Measurements from ENCODE around the gene NOL9.
"Not testable (repeated sequence)": the region's sequence is repeated elsewhere in the genome, so short reads cannot be mapped to it uniquely, and the experiment has no call there.

The NOL9 gene

DNA sequence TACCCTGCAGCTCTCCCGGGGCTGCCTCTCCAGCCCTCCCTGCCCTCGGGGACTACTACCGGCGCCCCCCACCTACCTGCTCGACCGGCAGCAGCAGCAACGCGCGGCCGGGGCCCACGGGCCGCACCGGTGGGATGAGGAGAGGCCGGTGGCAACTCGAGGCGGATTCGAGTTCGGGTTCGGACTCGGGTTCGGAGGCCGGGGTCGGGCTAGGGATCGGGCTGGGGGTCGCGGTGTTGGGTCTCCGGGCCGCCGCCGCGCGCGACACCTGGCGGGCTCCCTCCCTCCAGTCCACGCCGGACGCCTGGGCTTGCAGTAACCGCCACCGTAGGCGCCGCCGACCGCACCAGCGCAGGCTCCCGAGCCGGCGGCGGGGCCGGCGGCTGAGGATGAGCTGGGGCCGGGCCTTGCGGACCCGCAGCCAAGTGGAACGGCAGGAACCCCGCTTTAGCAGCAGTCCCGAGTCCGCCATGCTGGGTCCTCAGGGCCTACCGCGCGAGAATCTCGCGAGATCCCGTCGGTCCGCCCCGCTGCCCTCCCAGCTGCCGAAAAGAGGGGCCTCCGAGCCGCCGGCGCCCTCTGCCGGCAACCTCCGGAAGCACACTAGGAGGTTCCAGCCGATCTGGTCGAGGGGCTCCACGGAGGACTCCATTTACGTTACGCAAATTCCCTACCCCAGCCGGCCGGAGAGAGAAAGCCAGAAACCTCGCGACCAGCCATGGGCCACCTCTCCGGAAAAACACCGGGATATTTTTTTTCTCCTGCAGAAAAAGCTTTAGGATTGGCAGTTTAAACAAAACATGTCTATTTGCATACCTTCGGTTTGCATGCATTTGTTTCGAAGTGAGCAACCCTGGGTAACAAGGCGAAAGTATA, at the start of gene NOL9:
Gene NOL9, minus strand, starts transcription at position 483 of the 876 bp plus-strand sequence. Its CDS starts 11 bp downstream, at position 472.
- H3K27me3 ChIP-seq (ENCODE audit: control insufficient read depth in 2 of 2, insufficient read depth in 2 of 2, low read length in 2 of 2) = no peaks in the 10 kb centered on the region
- H3K36me3 ChIP-seq (ENCODE audit: control insufficient read depth in 2 of 2, insufficient read depth in 2 of 2, low read length in 2 of 2) = peaks cover 5 to 12% of the 10 kb centered on the region in 2 donors
- peaks cover 8 to 16% of the 10 kb centered on the region in 2 donors for H3K4me1 ChIP-seq (ENCODE audit: control insufficient read depth in 2 of 2, insufficient read depth in 2 of 2, low read length in 2 of 2)
- H3K4me3 ChIP-seq (ENCODE audit: low read length in 2 of 2) = peak within 1 kb of the TSS; percentile 88 to 91
- peak within 1 kb of the TSS in 1 of 2 donors; percentile 16 for H3K27ac ChIP-seq (ENCODE audit: low read depth in 2 of 2, low read length in 2 of 2)
- H3K9me3 ChIP-seq (ENCODE audit: control insufficient read depth in 2 of 2, low read length in 2 of 2) = no peaks in the 10 kb centered on the region
- peak within 1 kb of the TSS; percentile 79 to 87 for H3K9ac ChIP-seq (ENCODE audit: low read depth in 1 of 2, low read length in 2 of 2)

GRCh38 chr1:6603238-6603914, 49.1 kb upstream of the NOL9 start:
- Histone ChIP-seq H3K9ac (ENCODE audit: low read depth in 1 of 2, low read length in 2 of 2) (peak overlapping the region; percentile 91 to 92), H3K4me1 (ENCODE audit: control insufficient read depth in 2 of 2, insufficient read depth in 2 of 2, low read length in 2 of 2) (peaks cover 30 to 31% of the 10 kb centered on the region in 2 donors), H3K9me3 (ENCODE audit: control insufficient read depth in 2 of 2, low read length in 2 of 2) (no peaks in the 10 kb centered on the region), H3K27ac (ENCODE audit: low read depth in 2 of 2, low read length in 2 of 2) (peak overlapping the region; percentile 95 to 98), H3K4me3 (ENCODE audit: low read length in 2 of 2) (peak overlapping the region; percentile 81 to 89), H3K36me3 (ENCODE audit: control insufficient read depth in 2 of 2, insufficient read depth in 2 of 2, low read length in 2 of 2) (peaks cover 0 to 6% of the 10 kb centered on the region in 2 donors), H3K27me3 (ENCODE audit: control insufficient read depth in 2 of 2, insufficient read depth in 2 of 2, low read length in 2 of 2) (no peaks in the 10 kb centered on the region)

DNA sequence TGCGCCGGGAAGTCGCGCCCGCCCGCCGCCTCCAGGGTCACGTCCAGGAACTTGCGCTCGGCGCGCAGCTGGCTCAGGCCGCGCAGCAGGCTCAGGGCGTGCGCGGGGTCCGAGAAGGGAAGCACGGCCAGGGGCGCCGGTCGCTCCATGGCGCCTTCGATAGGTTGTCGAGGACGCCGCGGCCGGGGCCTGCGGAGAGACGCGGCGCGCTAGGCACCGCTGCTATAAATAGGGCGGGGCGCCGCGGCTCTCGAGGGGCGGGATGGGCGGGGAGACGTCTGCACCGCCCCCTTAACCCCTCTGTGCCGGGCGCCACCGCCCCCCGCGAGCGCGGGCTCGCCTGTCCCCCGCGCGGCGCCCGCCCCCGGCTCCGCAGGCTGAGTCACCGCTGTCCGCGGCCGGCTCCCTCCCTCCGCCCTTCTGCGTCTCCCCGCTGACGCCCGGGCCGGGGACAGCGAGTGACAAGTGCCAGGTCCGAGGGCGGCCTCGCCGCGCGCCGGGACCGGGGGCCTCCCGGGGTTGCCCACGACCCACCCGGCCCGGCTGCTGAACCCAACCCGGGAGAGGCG, 48.4 kb upstream of the NOL9 start, which contains the start of gene KLHL21:
Gene KLHL21, minus strand, starts transcription at position 201 of the 569 bp plus-strand sequence. Its CDS starts 52 bp downstream, at position 149.
- H3K4me3 ChIP-seq (ENCODE audit: low read length in 2 of 2) = peak within 1 kb of the TSS; percentile 81 to 89
- H3K4me1 ChIP-seq (ENCODE audit: control insufficient read depth in 2 of 2, insufficient read depth in 2 of 2, low read length in 2 of 2) = peaks cover 30 to 31% of the 10 kb centered on the region in 2 donors
- H3K27me3 ChIP-seq (ENCODE audit: control insufficient read depth in 2 of 2, insufficient read depth in 2 of 2, low read length in 2 of 2) = no peaks in the 10 kb centered on the region
- H3K36me3 ChIP-seq (ENCODE audit: control insufficient read depth in 2 of 2, insufficient read depth in 2 of 2, low read length in 2 of 2) = peaks cover 3 to 10% of the 10 kb centered on the region in 2 donors
- H3K27ac ChIP-seq (ENCODE audit: low read depth in 2 of 2, low read length in 2 of 2) = peak within 1 kb of the TSS; percentile 95 to 98
- H3K9me3 ChIP-seq (ENCODE audit: control insufficient read depth in 2 of 2, low read length in 2 of 2) = no peaks in the 10 kb centered on the region
- H3K9ac ChIP-seq (ENCODE audit: low read depth in 1 of 2, low read length in 2 of 2) = peak within 1 kb of the TSS; percentile 91 to 92

- H3K36me3 ChIP-seq (ENCODE audit: control insufficient read depth in 2 of 2, insufficient read depth in 2 of 2, low read length in 2 of 2) = peaks cover 8 to 16% of the 10 kb centered on the region in 2 donors
Measured at GRCh38 chr1:6601923-6602668, 47.8 kb upstream of the NOL9 start.

DNA sequence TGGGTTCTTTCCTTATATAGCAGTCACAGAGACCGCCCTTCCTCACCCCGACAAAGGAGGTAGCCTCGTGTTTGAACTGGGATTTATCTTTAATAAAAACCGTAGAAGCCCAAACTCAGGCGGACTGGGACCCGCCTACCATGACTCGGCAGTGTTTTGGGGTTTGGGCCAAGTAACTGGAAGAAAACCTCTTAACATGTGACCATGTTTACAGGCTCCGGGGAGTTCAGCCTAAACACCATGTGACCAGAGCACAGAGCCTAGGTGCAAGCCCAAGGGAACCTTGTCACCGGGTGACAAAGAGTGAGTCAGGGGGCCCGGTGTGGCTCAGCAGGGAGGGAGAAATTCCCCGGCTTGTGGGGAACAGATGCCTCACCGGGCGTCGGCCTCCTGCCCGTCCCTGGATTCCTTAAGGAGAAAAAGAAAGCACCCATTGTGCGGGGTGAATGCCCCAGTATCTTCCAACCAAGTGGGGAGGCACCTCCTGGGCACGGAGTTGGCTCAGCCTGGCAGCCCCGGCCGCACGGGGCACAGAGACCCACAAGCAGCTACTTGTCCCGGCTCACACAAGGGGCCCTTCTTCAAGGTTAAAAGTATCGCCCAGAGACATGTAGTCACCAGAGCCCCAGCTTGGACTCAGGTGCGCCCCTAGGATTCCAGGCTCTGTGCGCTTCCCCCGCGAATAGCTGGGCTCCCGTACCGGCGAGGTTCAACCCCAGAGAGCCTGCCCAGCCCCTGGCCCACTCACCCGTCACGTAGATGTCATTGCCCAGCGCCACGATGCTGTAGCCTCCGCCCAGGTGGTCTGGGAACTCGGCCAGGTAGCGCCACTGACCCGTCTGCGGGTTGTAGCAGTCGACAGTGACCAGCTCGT, 47.0 kb upstream of the NOL9 start:
- Histone ChIP-seq H3K4me1 (ENCODE audit: control insufficient read depth in 2 of 2, insufficient read depth in 2 of 2, low read length in 2 of 2) (peaks cover 30 to 34% of the 10 kb centered on the region in 2 donors), H3K36me3 (ENCODE audit: control insufficient read depth in 2 of 2, insufficient read depth in 2 of 2, low read length in 2 of 2) (peaks cover 15 to 24% of the 10 kb centered on the region in 2 donors), H3K4me3 (ENCODE audit: low read length in 2 of 2) (peak overlapping the region; percentile 81 to 89), H3K27me3 (ENCODE audit: control insufficient read depth in 2 of 2, insufficient read depth in 2 of 2, low read length in 2 of 2) (no peaks in the 10 kb centered on the region), H3K27ac (ENCODE audit: low read depth in 2 of 2, low read length in 2 of 2) (peak overlapping the region; percentile 95 to 98), H3K9ac (ENCODE audit: low read depth in 1 of 2, low read length in 2 of 2) (peak overlapping the region; percentile 80 to 91), H3K9me3 (ENCODE audit: control insufficient read depth in 2 of 2, low read length in 2 of 2) (no peaks in the 10 kb centered on the region)

More at GRCh38 chr1:6601923-6602668, 47.8 kb upstream of the NOL9 start:
- H3K4me1 ChIP-seq (ENCODE audit: control insufficient read depth in 2 of 2, insufficient read depth in 2 of 2, low read length in 2 of 2) = peaks cover 30 to 31% of the 10 kb centered on the region in 2 donors
- peak overlapping the region; percentile 81 to 89 for H3K4me3 ChIP-seq (ENCODE audit: low read length in 2 of 2)
- peak overlapping the region; percentile 80 to 91 for H3K9ac ChIP-seq (ENCODE audit: low read depth in 1 of 2, low read length in 2 of 2)
- H3K27me3 ChIP-seq (ENCODE audit: control insufficient read depth in 2 of 2, insufficient read depth in 2 of 2, low read length in 2 of 2) = no peaks in the 10 kb centered on the region
- H3K9me3 ChIP-seq (ENCODE audit: control insufficient read depth in 2 of 2, low read length in 2 of 2) = no peaks in the 10 kb centered on the region
- H3K27ac ChIP-seq (ENCODE audit: low read depth in 2 of 2, low read length in 2 of 2) = peak overlapping the region; percentile 95 to 98

DNA sequence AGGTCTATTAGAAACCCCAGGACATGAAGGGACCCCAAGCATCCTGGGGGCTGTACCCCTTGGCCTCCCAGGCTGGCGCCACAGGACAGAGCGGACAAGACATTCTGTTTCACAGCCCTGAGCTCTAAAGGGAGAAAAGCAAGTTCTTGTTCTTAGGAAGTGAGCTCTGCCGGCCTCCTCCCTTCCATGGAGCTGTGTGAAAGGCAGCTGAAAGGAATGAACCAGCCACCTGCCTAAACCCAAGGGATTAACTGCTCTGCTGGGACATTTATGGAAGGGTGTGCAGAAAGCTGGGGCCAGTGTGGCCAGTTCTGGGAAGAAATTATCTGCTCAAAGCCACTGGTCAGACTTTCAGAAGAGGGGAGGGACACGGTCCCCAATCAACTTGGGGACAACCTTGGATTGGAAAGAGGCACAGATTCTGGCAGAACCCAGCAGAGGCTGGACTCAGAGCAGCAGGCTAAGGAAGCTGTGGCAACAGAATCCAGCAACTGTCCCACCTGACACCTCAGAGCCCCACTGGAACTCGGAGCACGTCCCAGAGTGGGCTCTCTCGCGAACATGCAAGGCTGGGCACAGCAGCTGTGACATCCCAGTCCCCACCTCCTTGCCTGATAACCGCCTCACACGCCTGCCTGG, 46.2 kb upstream of the NOL9 start:
- no peaks in the 10 kb centered on the region for H3K27me3 ChIP-seq (ENCODE audit: control insufficient read depth in 2 of 2, insufficient read depth in 2 of 2, low read length in 2 of 2)
- H3K36me3 ChIP-seq (ENCODE audit: control insufficient read depth in 2 of 2, insufficient read depth in 2 of 2, low read length in 2 of 2) = peaks cover 18 to 28% of the 10 kb centered on the region in 2 donors
- peak overlapping the region; percentile 80 to 91 for H3K9ac ChIP-seq (ENCODE audit: low read depth in 1 of 2, low read length in 2 of 2)
- H3K4me1 ChIP-seq (ENCODE audit: control insufficient read depth in 2 of 2, insufficient read depth in 2 of 2, low read length in 2 of 2) = peaks cover 30 to 34% of the 10 kb centered on the region in 2 donors
- H3K27ac ChIP-seq (ENCODE audit: low read depth in 2 of 2, low read length in 2 of 2) = peak overlapping the region; percentile 95 to 98
- H3K4me3 ChIP-seq (ENCODE audit: low read length in 2 of 2) = peak overlapping the region; percentile 81 to 89
- H3K9me3 ChIP-seq (ENCODE audit: control insufficient read depth in 2 of 2, low read length in 2 of 2) = no peaks in the 10 kb centered on the region

DNA sequence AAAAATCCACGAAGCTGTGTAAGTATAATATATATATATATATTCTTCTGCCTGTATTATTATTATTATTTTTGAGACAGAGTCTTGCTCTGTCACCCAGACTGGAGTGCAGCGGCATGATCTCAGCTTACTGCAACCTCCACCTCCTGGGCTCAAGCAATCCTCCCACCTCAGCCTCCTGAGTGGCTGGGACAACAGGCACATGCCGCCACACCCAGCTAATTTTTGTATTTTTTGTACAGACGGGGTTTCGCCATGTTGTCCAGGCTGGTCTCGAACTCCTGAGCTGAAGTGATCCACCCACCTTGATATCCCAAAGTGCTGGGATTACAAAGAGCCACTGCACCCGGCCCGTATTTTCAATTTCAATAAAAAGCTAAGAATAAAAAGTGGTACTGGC, 45.7 kb upstream of the NOL9 start:
- Histone ChIP-seq H3K4me3 (ENCODE audit: low read length in 2 of 2) (peak overlapping the region; percentile 81 to 89), H3K36me3 (ENCODE audit: control insufficient read depth in 2 of 2, insufficient read depth in 2 of 2, low read length in 2 of 2) (peaks cover 24 to 33% of the 10 kb centered on the region in 2 donors), H3K4me1 (ENCODE audit: control insufficient read depth in 2 of 2, insufficient read depth in 2 of 2, low read length in 2 of 2) (peaks cover 30 to 34% of the 10 kb centered on the region in 2 donors), H3K9ac (ENCODE audit: low read depth in 1 of 2, low read length in 2 of 2) (peak overlapping the region in 1 of 2 donors; percentile 91)
- not testable (repeated sequence) for H3K9me3 ChIP-seq (ENCODE audit: control insufficient read depth in 2 of 2, low read length in 2 of 2); H3K27ac ChIP-seq (ENCODE audit: low read depth in 2 of 2, low read length in 2 of 2); H3K27me3 ChIP-seq (ENCODE audit: control insufficient read depth in 2 of 2, insufficient read depth in 2 of 2, low read length in 2 of 2)

- peak overlapping the region in 1 of 2 donors; percentile 52 for H3K27ac ChIP-seq (ENCODE audit: low read depth in 2 of 2, low read length in 2 of 2)
- H3K4me1 ChIP-seq (ENCODE audit: control insufficient read depth in 2 of 2, insufficient read depth in 2 of 2, low read length in 2 of 2) = peaks cover 29 to 34% of the 10 kb centered on the region in 2 donors
- H3K27me3 ChIP-seq (ENCODE audit: control insufficient read depth in 2 of 2, insufficient read depth in 2 of 2, low read length in 2 of 2) = no peaks in the 10 kb centered on the region
- peaks cover 28 to 35% of the 10 kb centered on the region in 2 donors for H3K36me3 ChIP-seq (ENCODE audit: control insufficient read depth in 2 of 2, insufficient read depth in 2 of 2, low read length in 2 of 2)
- H3K9me3 ChIP-seq (ENCODE audit: control insufficient read depth in 2 of 2, low read length in 2 of 2) = no peaks in the 10 kb centered on the region
- H3K4me3 ChIP-seq (ENCODE audit: low read length in 2 of 2) = peak overlapping the region; percentile 38 to 58
- H3K9ac ChIP-seq (ENCODE audit: low read depth in 1 of 2, low read length in 2 of 2) = peak overlapping the region in 1 of 2 donors; percentile 34
Measured at GRCh38 chr1:6599141-6599975, 45.0 kb upstream of the NOL9 start.
